GM19193 (cell line): ENCODE data around the gene LAMP5.

ENCODE experiments used
- POLR2A ChIP-seq: IDR thresholded peaks from 4 replicates; pipeline ENCODE4 v1.6.1; 2011; ENCODE audit not compliant: insufficient read depth, insufficient read length; ENCODE audit errors: extremely low read depth

LAMP5 gene

DNA sequence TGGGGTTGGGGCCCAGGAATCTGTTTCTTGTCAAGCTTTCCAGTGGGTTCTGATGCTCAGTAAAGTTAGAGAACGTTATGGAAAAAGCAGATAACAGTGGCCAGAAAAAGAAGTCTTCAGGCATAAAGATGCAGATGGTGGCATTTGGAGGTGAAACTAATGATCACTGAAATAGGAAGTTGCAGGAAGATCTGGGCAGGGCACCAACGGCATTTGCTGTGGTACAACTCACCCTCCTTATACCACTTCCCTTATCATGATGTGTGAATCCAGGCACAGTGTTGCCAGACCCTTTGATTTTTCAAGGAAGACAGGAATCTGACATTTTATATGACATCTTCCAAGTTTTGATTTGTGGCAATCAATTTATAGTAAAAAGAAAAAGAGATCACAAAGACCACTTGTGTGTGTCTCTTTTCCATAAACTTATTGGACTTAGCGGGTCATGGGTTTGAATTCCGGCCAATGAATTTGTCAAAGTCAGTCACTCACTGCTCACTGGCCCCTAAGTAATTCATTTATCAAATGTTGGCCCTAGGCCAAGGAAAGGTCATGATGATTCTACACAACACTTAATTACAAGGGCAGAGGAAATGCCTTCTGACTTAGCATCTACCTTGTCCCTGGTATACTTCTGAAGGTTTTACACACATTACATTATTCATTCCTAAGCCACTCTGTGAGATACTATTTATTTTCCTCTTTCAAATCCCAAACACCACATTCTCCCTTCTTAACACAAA is 37.6 kb downstream of the LAMP5 start:
- TF ChIP-seq POLR2A: no peak

DNA sequence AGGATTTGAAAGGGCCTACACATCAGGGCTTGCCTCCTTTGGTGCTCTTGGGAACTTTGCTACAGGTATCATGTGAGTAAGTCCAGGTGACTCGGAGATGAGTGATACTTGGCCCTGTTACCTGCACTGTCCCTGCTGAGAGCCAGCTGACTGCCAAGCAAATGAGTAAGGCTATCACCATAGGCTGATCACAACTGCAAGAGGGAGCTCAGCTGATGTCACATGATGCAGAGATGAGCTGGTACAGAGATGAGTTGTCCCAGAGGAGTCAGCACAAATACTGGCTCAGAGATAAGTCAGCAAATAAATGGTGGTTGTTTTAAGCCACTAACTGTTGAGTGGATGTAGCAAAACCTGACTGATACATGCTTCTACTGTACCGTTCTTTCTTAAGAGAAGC is 41.4 kb downstream of the LAMP5 start:
- no peak for TF ChIP-seq POLR2A

DNA sequence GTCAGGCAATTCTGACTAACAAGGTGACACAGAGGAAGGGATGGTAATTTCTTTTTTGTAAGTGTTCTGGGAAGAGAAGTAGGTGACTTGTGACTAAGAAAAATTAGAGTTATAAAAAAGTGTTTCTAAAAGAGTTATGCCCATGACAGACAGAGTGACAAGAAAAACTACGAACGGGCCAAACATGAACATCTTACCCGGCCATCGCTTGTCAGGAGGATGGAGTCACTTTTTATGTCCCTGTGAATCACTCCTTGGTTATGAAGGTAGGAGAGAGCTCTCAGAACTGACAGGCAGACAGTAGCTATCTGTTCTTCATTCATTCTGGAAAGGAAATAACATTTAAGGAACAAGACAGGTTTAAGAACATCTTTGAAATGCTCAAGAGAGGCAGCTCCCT is 43.0 kb downstream of the LAMP5 start:
- no peak for TF ChIP-seq POLR2A

DNA sequence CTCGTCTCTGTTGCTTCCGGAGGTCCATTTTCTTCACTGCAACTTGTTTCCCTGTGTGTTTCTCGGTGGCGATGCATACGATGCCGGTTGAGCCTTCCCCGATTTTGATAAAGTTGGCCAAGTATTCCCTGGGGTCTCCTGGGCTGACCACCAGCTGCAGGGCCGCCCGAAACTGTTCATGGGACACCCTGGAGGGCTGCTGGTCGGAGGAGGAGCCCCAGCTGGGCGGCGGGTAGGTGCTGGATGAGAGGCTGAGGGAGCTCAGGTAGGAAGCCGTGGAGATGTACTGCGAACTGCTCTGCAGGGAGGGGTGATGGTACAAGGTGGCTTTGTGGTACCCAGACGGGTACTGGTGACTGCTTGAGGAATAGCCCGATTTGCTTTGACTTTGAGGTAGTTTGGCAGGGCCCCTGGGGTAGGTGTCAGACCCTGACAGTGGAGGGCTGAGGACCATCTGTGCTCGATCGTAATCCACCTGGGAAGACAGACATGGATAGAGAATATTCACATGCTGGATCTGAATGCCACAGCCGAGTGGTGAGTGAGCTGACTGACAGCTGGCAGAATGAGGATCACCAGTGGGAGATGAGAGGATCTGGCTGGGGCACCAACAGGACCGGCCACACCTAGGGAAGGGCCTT is 51.6 kb downstream of the LAMP5 start:
- no peak for TF ChIP-seq POLR2A

DNA sequence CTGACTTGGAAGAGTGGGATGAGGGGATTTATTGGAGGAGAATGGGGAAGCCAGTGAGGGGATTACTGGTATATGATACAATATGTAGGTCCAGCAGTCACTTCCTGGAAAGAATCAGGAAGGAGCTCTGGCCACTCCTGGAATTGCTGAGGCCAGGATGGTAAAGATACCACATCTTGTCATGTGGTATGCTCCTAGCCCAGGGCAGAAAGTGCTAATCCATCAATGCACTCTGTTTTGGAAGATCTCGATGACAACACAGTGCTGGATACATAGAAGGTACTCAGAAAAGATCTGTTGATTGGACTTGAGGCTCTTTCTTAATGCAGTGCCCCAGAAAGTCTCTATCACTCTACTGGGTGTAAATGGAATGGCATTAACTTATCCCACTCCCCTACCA is 52.6 kb downstream of the LAMP5 start:
- no peak for TF ChIP-seq POLR2A

DNA sequence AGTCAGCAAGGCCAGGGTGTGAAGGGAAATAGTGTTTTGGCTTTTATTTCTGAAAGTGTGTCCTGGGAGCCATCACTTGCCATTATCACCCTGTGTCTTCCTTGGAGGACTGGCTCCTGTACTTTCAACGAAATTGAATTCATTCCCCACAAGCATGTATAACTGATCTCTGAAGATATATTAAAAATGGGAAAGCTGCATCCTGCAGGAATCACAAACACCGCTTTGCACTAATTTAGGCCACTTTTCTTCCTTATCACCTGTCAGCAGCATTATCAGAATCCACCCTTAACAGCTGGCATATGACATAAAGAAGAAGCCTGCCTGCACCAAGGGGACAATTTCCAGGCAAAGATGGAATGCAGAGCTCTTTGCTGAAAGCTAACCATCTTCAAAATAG is 56.2 kb downstream of the LAMP5 start:
- no peak for TF ChIP-seq POLR2A

DNA sequence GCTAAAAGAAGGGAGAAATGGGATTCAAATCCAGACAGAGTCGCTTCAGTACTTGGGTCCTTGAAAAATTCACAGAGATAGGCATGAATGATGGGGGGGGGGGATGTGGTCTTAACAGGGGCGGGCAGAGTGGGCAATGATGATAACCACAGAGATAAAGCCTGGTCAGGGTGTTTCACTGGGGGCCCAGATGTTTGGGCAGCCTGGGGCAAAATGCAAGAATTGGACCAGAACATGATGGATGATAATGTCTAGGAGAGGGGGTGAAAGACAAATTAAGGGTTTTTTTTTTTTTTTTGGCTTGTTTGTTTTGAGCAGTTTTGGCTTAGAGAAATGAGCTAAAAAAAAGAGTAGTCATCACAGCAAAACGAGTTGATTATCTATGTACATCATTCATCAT is 57.4 kb downstream of the LAMP5 start:
- no peak for TF ChIP-seq POLR2A

DNA sequence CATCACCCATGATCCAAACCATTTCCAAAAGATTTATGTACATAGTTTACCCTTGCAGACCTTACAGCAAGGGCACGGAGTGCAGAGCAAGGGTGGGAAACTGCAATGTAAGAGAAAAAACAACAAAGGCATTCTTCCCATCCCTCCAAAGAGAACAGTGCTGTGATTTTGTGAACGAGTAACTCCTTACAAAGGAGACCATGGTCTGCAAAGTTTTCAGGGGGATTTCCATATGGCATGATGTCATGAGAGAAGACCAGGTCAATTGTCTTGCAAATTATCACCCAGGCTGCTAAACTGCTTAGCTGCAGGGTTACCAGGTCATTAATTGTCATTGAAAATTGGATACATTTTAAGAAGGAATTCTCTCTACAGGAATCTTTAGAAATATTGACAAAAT is 58.3 kb downstream of the LAMP5 start:
- no peak for TF ChIP-seq POLR2A

DNA sequence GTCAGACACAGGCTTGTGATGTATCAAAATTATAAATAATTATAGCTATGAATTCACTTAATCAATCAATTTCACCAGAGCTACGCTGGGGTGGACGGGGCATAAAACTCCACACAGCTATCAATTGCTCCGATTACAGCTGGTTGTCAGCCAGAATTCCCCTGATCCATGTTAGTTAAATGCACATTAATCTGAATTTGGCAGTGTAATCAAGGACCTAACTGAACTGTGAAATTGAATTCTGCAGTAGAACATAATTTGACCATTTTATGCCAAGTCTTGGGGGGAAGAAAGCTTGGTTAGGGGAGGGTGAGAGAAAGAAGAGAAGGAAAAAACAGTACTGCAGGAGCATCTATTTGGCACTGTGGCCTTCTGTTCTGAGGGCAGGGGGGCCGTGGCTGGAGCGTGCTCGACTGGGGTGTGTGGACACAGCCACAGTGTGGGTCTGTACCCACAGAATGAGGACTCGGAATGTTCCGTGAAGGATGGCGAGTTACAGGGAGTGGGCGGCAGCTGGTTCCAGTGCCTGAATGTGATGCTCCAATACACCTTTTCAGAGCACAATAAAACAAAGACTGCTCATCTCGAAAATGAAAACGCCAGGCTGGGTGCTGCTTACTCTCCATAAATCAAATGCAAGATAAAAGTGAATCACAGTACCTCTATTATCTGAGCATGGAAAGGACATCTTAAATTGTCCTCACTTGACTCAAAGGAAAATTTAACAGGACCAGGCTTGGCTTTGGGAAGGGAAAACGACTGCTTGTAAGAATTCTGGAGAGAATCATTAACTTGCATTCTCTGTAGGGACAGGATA is 59.2 kb downstream of the LAMP5 start:
- no peak for TF ChIP-seq POLR2A

DNA sequence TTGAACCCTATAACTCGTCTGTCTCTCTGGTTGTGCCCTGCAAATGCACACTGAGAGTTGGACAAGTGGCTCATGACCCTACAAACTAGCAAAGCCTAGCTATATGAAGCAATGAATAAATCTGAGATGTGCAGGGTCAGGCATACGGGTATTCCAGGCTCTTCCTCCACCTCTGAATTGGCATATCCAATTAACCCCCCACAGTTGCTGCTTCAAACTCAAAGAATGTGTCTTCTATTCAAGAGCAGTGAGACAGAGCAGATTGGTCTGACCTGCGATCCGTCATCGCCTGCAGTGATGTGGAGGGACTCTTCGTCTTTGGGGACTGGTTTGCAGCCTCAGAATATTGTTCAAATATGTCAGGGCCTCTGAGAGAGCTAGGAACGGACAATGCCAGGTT is 59.8 kb downstream of the LAMP5 start:
- no peak for TF ChIP-seq POLR2A

DNA sequence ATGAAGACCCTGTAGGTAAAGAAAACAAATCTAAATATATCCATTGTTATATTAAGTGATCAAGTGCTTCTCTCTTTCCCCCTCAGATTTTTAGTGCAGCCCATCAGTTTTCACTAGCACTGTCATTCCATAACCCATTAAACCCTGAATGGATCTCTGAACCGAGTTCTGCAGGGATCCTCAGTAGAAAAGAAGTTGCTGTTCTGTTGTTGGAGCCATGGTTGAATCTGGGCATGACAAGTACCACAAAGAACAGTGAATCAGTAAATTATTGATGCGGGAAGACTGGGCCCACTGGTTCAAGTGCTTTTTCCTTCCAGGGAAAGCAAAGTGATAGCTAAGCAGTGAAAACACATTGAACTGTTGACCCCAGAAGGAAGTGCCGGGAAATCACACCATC is 60.4 kb downstream of the LAMP5 start:
- no peak for TF ChIP-seq POLR2A

DNA sequence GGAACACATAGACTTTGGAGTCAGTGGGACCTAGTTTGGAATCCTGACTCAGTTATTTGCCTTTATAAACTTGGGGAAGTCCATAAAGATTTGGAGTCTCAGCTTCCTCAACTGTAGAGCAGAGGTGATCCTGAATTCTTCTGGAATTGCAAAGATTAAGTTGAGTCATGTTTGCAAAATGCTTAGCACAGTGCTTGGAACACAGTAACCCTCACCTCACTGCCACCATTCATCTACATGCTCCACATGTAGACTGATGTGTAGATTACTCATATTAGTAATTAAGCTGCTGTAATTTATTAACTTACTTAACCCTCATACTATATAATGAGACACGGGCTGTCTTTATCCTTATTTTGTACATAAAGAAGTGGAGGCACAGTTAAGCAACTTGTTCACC is 61.4 kb downstream of the LAMP5 start:
- no peak for TF ChIP-seq POLR2A

DNA sequence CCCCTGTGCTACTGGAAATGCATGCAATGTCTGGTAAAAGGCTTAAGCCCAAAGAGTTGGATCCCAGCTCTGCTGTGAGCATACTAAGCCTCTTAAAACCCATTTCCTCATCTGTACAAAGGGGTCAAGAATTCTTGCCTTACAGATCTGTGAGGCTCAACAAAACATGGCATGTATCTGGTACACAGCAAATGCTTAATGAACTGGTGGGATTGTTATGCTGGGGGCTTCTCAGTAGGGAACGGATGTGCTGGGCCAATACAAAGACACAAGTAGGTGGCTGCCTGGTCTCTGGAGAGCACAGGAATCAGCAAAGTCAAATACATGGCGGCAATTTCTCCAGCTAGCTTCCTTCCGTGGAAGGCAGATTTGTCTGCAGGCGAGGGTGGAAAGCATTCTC is 62.3 kb downstream of the LAMP5 start:
- no peak for TF ChIP-seq POLR2A

DNA sequence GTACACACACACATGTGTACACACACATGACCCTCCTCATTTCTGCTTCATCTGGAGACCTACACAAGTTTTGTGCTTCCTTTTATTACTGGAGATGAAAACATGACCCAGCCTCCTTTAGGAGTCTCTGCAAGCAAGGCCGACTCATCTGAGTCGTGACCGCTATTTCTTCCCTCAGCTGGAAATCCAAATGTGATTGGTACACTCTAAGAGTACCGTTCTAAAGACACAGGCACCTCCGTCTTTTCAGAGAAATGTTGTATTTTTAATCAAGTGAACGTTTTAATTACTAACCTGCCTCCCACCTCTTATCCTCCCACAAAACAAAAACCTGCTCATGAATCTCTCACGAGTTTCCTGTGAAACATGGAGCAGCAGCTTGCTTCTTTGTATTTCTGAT is 63.0 kb downstream of the LAMP5 start:
- TF ChIP-seq POLR2A: no peak

DNA sequence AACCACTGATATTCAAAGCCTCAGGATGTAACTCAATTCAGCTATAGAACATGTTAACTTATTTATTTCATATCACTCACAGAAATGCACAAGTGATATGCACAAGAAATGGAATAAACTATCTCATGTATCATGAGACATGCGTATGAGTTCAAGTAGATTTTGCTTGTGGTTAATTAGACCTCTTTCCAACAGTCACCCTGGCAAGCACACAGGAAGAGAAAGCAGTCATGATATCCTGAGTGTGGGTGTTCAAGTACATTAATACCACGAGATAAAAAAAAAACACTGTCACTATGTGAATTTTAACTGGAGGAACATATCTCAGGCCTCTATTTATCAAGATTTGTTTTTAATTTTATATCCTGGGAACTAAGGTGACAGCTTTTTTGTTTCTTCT is 64.2 kb downstream of the LAMP5 start:
- TF ChIP-seq POLR2A: no peak
